ENCODE data around the gene MARCHF11.

The MARCHF11 gene

GRCh38 chr5:16144416-16144815 is 35.2 kb downstream of the MARCHF11 start:
- TF ChIP-seq, protein P1, sequence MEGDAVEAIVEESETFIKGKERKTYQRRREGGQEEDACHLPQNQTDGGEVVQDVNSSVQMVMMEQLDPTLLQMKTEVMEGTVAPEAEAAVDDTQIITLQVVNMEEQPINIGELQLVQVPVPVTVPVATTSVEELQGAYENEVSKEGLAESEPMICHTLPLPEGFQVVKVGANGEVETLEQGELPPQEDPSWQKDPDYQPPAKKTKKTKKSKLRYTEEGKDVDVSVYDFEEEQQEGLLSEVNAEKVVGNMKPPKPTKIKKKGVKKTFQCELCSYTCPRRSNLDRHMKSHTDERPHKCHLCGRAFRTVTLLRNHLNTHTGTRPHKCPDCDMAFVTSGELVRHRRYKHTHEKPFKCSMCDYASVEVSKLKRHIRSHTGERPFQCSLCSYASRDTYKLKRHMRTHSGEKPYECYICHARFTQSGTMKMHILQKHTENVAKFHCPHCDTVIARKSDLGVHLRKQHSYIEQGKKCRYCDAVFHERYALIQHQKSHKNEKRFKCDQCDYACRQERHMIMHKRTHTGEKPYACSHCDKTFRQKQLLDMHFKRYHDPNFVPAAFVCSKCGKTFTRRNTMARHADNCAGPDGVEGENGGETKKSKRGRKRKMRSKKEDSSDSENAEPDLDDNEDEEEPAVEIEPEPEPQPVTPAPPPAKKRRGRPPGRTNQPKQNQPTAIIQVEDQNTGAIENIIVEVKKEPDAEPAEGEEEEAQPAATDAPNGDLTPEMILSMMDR (IDR thresholded peaks at IDR 0.05; ENCODE audit: low read depth, low read length) = no peak

GRCh38 chr5:16143361-16144049 is 36.1 kb downstream of the MARCHF11 start:
- TF ChIP-seq, protein P1 (IDR thresholded peaks at IDR 0.05; ENCODE audit: low read depth, low read length) = no peak
- H3K4me3 ChIP-seq (ENCODE audit: low read depth, low read length) = no peak overlapping the region

More at GRCh38 chr5:16144416-16144815, 35.2 kb downstream of the MARCHF11 start:
- H3K4me3 ChIP-seq (ENCODE audit: low read depth, low read length) = no peak overlapping the region

DNA sequence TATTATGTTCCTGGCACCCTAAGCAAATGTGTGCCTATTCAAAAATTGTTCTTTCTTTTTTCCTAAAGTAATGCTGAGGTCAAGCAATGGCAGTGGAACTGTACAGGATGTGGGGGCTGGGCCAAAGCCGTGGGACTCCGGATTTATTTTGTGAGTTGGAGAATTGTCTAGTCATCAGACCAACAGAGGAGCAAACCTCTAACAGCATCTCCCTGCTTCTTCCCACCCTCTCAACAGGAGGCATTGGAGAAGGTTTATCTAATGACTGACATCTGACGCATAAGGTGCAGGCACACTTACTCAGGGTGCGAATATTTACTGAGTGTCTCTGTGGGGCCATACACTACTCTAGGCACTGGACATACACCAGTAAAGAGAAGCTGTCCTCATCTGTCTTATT is 38.6 kb downstream of the MARCHF11 start:
- no peak overlapping the region for H3K4me3 ChIP-seq (ENCODE audit: low read depth, low read length)
- TF ChIP-seq, protein P1 (IDR thresholded peaks at IDR 0.05; ENCODE audit: low read depth, low read length) = no peak

GRCh38 chr5:16140417-16140816 is 39.2 kb downstream of the MARCHF11 start:
- no peak overlapping the region for H3K4me3 ChIP-seq (ENCODE audit: low read depth, low read length)
- TF ChIP-seq, protein P1 (IDR thresholded peaks at IDR 0.05; ENCODE audit: low read depth, low read length) = no peak

DNA sequence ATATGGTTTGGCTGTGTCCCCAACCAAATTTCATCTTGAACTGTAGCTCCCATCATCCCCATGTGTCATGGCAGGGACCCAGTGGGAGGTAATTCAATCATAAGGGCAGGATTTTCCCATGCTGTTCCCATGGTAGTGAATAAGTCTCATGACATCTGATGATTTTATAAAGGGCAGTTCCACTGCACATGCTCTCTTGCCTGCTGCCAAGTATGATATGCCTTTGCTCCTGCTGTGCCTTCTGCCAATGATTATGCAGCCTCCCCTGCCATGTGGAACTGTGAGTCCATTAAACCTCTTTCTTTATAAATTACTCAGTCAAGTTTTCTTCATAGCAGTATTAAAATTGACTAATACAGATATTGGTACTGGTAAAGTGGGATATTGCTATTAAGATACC is 42.4 kb downstream of the MARCHF11 start:
- no peak overlapping the region for H3K4me3 ChIP-seq (ENCODE audit: low read depth, low read length)
- TF ChIP-seq, protein P1 (IDR thresholded peaks at IDR 0.05; ENCODE audit: low read depth, low read length) = no peak

DNA sequence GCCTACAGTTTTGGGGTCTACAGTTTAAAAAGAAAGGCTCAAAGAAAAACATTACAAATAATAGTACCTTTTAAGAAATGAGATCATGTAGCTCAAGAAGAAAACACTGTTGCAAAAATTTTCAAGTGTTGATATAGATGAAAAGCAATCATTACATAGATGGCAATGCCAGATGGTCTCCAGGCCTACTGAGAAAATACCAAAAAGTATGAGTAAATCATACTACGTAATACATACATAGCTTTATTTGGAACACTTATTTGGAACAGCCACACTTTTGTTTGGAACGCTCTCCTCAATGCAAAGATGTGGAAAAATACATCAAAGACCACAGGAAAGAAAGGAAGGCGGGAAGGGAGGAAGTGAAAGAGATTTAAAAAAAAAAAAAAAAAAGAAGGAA is 44.1 kb downstream of the MARCHF11 start:
- H3K4me3 ChIP-seq (ENCODE audit: low read depth, low read length) = no peak overlapping the region
- TF ChIP-seq, protein P1 (IDR thresholded peaks at IDR 0.05; ENCODE audit: low read depth, low read length) = no peak

DNA sequence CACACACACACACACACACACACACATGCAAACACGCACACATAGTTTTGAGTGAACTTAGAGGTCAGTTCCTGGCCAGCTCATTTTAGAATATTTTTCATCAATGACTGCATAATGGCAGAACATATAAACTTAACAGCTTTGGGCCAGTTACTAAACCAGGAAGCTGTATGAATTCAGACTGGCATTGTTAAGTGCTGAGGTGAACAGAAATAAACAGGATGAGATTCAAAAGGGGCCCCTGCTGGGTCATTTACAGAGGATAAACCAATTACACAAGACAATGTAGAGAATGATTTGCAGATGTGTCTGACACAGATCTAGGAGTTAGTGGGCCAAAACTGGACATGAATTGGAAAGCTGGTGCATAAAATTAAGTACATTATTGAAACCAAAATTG is 44.6 kb downstream of the MARCHF11 start:
- TF ChIP-seq, protein P1 (IDR thresholded peaks at IDR 0.05; ENCODE audit: low read depth, low read length) = no peak
- no peak overlapping the region for H3K4me3 ChIP-seq (ENCODE audit: low read depth, low read length)
